C4-2B (cell line): ENCODE data around the gene KTI12.

ENCODE experiments used
- CTCF ChIP-seq: fragments of 450-650 bp; conservative IDR thresholded peaks from 2 replicates; pipeline ENCODE4 v1.5.1; 2017; ENCODE audit warnings: mild to moderate bottlenecking
- ZFX ChIP-seq: fragments of 450-650 bp; IDR thresholded peaks from 2 replicates; pipeline ENCODE4 v1.6.1; 2017

- TF ChIP-seq CTCF (no peak), ZFX (no peak)
These were observed 11.5 kb downstream of the KTI12 start for GRCh38 chr1:52022133-52022532.
